Activated CD4-positive, alpha-beta memory T cell treated with anti-CD3 and anti-CD28 coated beads for 36 hours (primary cell): ENCODE measurements around the gene BAZ2B. TPM values are rescaled to one million over a fixed set of nuclear protein-coding genes. Genes with fewer than 3 reads are reported as not detected.
A peak's percentile ranks its signal among the peaks of the same experiment; 100 is the strongest.

Experiments used
- CTCF ChIA-PET: fragments of 350-600 bp; sonication (Branson Sonifier 250); formaldehyde crosslinking; loops from one replicate; lab custom pipeline; 2021; ENCODE audit warnings: antibody characterized with exemption, inconsistent platforms; lab: Charles Lee
- POLR2A ChIA-PET: fragments of 350-600 bp; sonication (Branson Sonifier 250); formaldehyde crosslinking; loops from one replicate; lab custom pipeline; 2021; ENCODE audit warnings: antibody characterized with exemption; lab: Charles Lee
- DNase-seq: peaks from one replicate; pipeline ENCODE4 v3.0.0-alpha.2; 2020
- H3K27ac Mint-ChIP-seq: one replicate; pipeline ENCODE4 v1.8.0; 2021; ENCODE audit warnings: mixed read lengths
- H3K27me3 Mint-ChIP-seq: one replicate; pipeline ENCODE4 v1.8.0; 2021; ENCODE audit warnings: mixed read lengths
- H3K36me3 Mint-ChIP-seq: one replicate; pipeline ENCODE4 v1.8.0; 2021; ENCODE audit warnings: mixed read lengths
- H3K4me1 Mint-ChIP-seq: one replicate; pipeline ENCODE4 v1.8.0; 2021; ENCODE audit warnings: low read depth, mixed read lengths
- H3K4me3 Mint-ChIP-seq: one replicate; pipeline ENCODE4 v1.8.0; 2021; ENCODE audit warnings: mild to moderate bottlenecking, mixed read lengths
- H3K9me3 Mint-ChIP-seq: one replicate; pipeline ENCODE4 v1.8.0; 2021; ENCODE audit warnings: mixed read lengths
- intact Hi-C: fragments of 100-400 bp; cut with micrococcal nuclease; formaldehyde crosslinking; loops from one replicate; pipeline ENCODE4 v1.15.1; 2023
- total RNA-seq, 2 experiments: library from RNA; stranded (reverse); gene quantifications; one replicate each; pipeline ENCODE4 v1.2.3, GENCODE V29; 2021

BAZ2B gene
- total RNA-seq, 2 experiments from 2014 or later = 9.1 to 10.2 TPM

GRCh38 chr2:159613651-159614285, 2.6 kb downstream of the BAZ2B start:
- no peaks in the 10 kb centered on the region for H3K9me3 Mint-ChIP-seq
- peaks cover 2% of the 10 kb centered on the region for H3K36me3 Mint-ChIP-seq
- H3K27ac Mint-ChIP-seq = no peak overlapping the region
- H3K4me3 Mint-ChIP-seq = no peak overlapping the region
- POLR2A ChIA-PET = interaction anchor here (1.0 kb wide), 1 partner anchor 98 kb away, joined by 3 read pairs; the partner anchor contains the start of gene MARCHF7
- H3K27me3 Mint-ChIP-seq = peaks cover 18% of the 10 kb centered on the region
- DNase-seq = no peak
- peaks cover 8% of the 10 kb centered on the region for H3K4me1 Mint-ChIP-seq
- intact Hi-C loops = loop anchor here (10.0 kb wide), 1 partner anchor 351 kb away; no protein-coding TSS in a partner anchor
- CTCF ChIA-PET = interaction anchor here (1.0 kb wide), 1 partner anchor 8 kb away, joined by 3 read pairs; no protein-coding TSS in a partner anchor

GRCh38 chr2:159613091-159613490, 3.3 kb downstream of the BAZ2B start:
- POLR2A ChIA-PET = no interaction called here
- intact Hi-C loops = loop anchor here (10.0 kb wide), 1 partner anchor 352 kb away; no protein-coding TSS in a partner anchor

GRCh38 chr2:159612255-159612901, 4.0 kb downstream of the BAZ2B start:
- no peak for DNase-seq
- intact Hi-C loops = loop anchor here (10.0 kb wide), 1 partner anchor 352 kb away; no protein-coding TSS in a partner anchor
- ChIA-PET POLR2A (no interaction called here), CTCF (no interaction called here)
- H3K27me3 Mint-ChIP-seq = peaks cover 16% of the 10 kb centered on the region
- no peak overlapping the region for H3K4me3 Mint-ChIP-seq
- peaks cover 2% of the 10 kb centered on the region for H3K36me3 Mint-ChIP-seq
- peaks cover 8% of the 10 kb centered on the region for H3K4me1 Mint-ChIP-seq
- H3K27ac Mint-ChIP-seq = no peak overlapping the region
- no peaks in the 10 kb centered on the region for H3K9me3 Mint-ChIP-seq

More at GRCh38 chr2:159613091-159613490, 3.3 kb downstream of the BAZ2B start:
- CTCF ChIA-PET = no interaction called here
- H3K27ac Mint-ChIP-seq = no peak overlapping the region
- peaks cover 18% of the 10 kb centered on the region for H3K27me3 Mint-ChIP-seq
- H3K4me1 Mint-ChIP-seq = peaks cover 8% of the 10 kb centered on the region
- no peak overlapping the region for H3K4me3 Mint-ChIP-seq
- DNase-seq = no peak
- peaks cover 2% of the 10 kb centered on the region for H3K36me3 Mint-ChIP-seq
- no peaks in the 10 kb centered on the region for H3K9me3 Mint-ChIP-seq

GRCh38 chr2:159609811-159610549, 6.4 kb downstream of the BAZ2B start:
- Mint-ChIP-seq H3K4me1 (peaks cover 3% of the 10 kb centered on the region), H3K9me3 (no peaks in the 10 kb centered on the region)
- POLR2A ChIA-PET = interaction anchor here (0.7 kb wide), 1 partner anchor 1357 kb away, joined by 3 read pairs; no protein-coding TSS in a partner anchor

GRCh38 chr2:159608723-159609308, 7.5 kb downstream of the BAZ2B start:
- intact Hi-C loops = no loop called here
- Mint-ChIP-seq H3K4me1 (no peaks in the 10 kb centered on the region), H3K9me3 (no peaks in the 10 kb centered on the region), H3K27ac (no peak overlapping the region), H3K4me3 (no peak overlapping the region), H3K36me3 (no peaks in the 10 kb centered on the region), H3K27me3 (peaks cover under 1% of the 10 kb centered on the region)
- DNase-seq = no peak
- CTCF ChIA-PET = no interaction called here
- POLR2A ChIA-PET = interaction anchor here (0.7 kb wide), 1 partner anchor 1356 kb away, joined by 3 read pairs; no protein-coding TSS in a partner anchor

More at GRCh38 chr2:159609811-159610549, 6.4 kb downstream of the BAZ2B start:
- Mint-ChIP-seq H3K27ac (no peak overlapping the region), H3K36me3 (no peaks in the 10 kb centered on the region), H3K4me3 (no peak overlapping the region), H3K27me3 (peaks cover 8% of the 10 kb centered on the region)
- intact Hi-C loops = loop anchor here (10.0 kb wide), 1 partner anchor 355 kb away; no protein-coding TSS in a partner anchor
- CTCF ChIA-PET = interaction anchor here (0.8 kb wide), 1 partner anchor 354 kb away, joined by 4 read pairs; no protein-coding TSS in a partner anchor
- DNase-seq = no peak

- Mint-ChIP-seq H3K27me3 (no peaks in the 10 kb centered on the region), H3K4me1 (no peaks in the 10 kb centered on the region), H3K36me3 (no peaks in the 10 kb centered on the region), H3K27ac (no peak overlapping the region), H3K9me3 (no peaks in the 10 kb centered on the region), H3K4me3 (no peak overlapping the region)
- DNase-seq = no peak
- POLR2A ChIA-PET = no interaction called here
- CTCF ChIA-PET = no interaction called here
- intact Hi-C loops = no loop called here
Observed at GRCh38 chr2:159608108-159608507, 8.2 kb downstream of the BAZ2B start.

GRCh38 chr2:159606287-159606686, 10.1 kb downstream of the BAZ2B start:
- Mint-ChIP-seq H3K4me3 (no peak overlapping the region), H3K27ac (no peak overlapping the region), H3K9me3 (no peaks in the 10 kb centered on the region), H3K4me1 (no peaks in the 10 kb centered on the region), H3K27me3 (no peaks in the 10 kb centered on the region), H3K36me3 (no peaks in the 10 kb centered on the region)
- ChIA-PET CTCF (interaction anchor here (1.1 kb wide), 1 partner anchor 8 kb away, joined by 3 read pairs; no protein-coding TSS in a partner anchor), POLR2A (no interaction called here)
- DNase-seq = no peak
- intact Hi-C loops = no loop called here

- POLR2A ChIA-PET = no interaction called here
- intact Hi-C loops = no loop called here
- H3K36me3 Mint-ChIP-seq = no peaks in the 10 kb centered on the region
- H3K4me1 Mint-ChIP-seq = peaks cover 6% of the 10 kb centered on the region
- H3K27me3 Mint-ChIP-seq = no peaks in the 10 kb centered on the region
- no peak overlapping the region for H3K4me3 Mint-ChIP-seq
- CTCF ChIA-PET = interaction anchor here (1.1 kb wide), 1 partner anchor 9 kb away, joined by 3 read pairs; no protein-coding TSS in a partner anchor
- H3K27ac Mint-ChIP-seq = no peak overlapping the region
- no peaks in the 10 kb centered on the region for H3K9me3 Mint-ChIP-seq
- no peak for DNase-seq
Observed at GRCh38 chr2:159605441-159606178, 10.7 kb downstream of the BAZ2B start.

GRCh38 chr2:159604159-159604558, 12.2 kb downstream of the BAZ2B start:
- intact Hi-C loops = no loop called here
- POLR2A ChIA-PET = no interaction called here
- Mint-ChIP-seq H3K27ac (no peak overlapping the region), H3K27me3 (no peaks in the 10 kb centered on the region), H3K4me1 (peaks cover 9% of the 10 kb centered on the region), H3K9me3 (no peaks in the 10 kb centered on the region), H3K4me3 (no peak overlapping the region), H3K36me3 (no peaks in the 10 kb centered on the region)
- DNase-seq = no peak
- CTCF ChIA-PET = no interaction called here

GRCh38 chr2:159600752-159601151, 15.6 kb downstream of the BAZ2B start:
- intact Hi-C loops = no loop called here
- Mint-ChIP-seq H3K36me3 (no peaks in the 10 kb centered on the region), H3K4me3 (no peak overlapping the region), H3K27ac (no peak overlapping the region), H3K9me3 (no peaks in the 10 kb centered on the region), H3K27me3 (no peaks in the 10 kb centered on the region), H3K4me1 (peaks cover 9% of the 10 kb centered on the region)
- ChIA-PET CTCF (no interaction called here), POLR2A (no interaction called here)
- DNase-seq = peak; percentile 13

GRCh38 chr2:159595410-159596046, 20.8 kb downstream of the BAZ2B start:
- Mint-ChIP-seq H3K27ac (no peak overlapping the region), H3K36me3 (no peaks in the 10 kb centered on the region), H3K4me3 (no peak overlapping the region), H3K27me3 (no peaks in the 10 kb centered on the region), H3K4me1 (peaks cover 2% of the 10 kb centered on the region), H3K9me3 (no peaks in the 10 kb centered on the region)
- ChIA-PET CTCF (no interaction called here), POLR2A (no interaction called here)
- intact Hi-C loops = no loop called here
- no peak for DNase-seq
